ENCODE results near the gene SYT2. TPM values are rescaled to one million over a fixed set of nuclear protein-coding genes. Genes with fewer than 3 reads are reported as not detected.

The SYT2 gene
- total RNA-seq, 2 experiments from 2014 or later, result not detected

- ATAC-seq (no peak), DNase-seq (no peak)
- Mint-ChIP-seq H3K36me3 (ENCODE audit: low read depth) (no peaks in the 10 kb centered on the region), H3K9me3 (ENCODE audit: low read depth) (no peaks in the 10 kb centered on the region), H3K27ac (no peak overlapping the region), H3K4me1 (no peaks in the 10 kb centered on the region), H3K27me3 (peaks cover 24% of the 10 kb centered on the region), H3K4me3 (no peak overlapping the region)
- ChIA-PET POLR2A (no interaction called here), CTCF (interaction anchor here (1.1 kb wide), 1 partner anchor 31 kb away, joined by 4 read pairs; no protein-coding TSS in a partner anchor)
- intact Hi-C loops (cut with DNase I, micrococcal nuclease), result no loop called here
Measured at GRCh38 chr1:202688401-202688800, 21.9 kb downstream of the SYT2 start.

- Mint-ChIP-seq H3K27me3 (peaks cover 23% of the 10 kb centered on the region), H3K4me3 (no peak overlapping the region), H3K27ac (no peak overlapping the region), H3K9me3 (ENCODE audit: low read depth) (no peaks in the 10 kb centered on the region), H3K4me1 (no peaks in the 10 kb centered on the region), H3K36me3 (ENCODE audit: low read depth) (no peaks in the 10 kb centered on the region)
- DNase-seq (no peak), ATAC-seq (no peak)
- ChIA-PET POLR2A (no interaction called here), CTCF (interaction anchor here (1.1 kb wide), 1 partner anchor 32 kb away, joined by 4 read pairs; no protein-coding TSS in a partner anchor)
- intact Hi-C loops (cut with DNase I, micrococcal nuclease), result no loop called here
Measured at GRCh38 chr1:202687798-202688197, 22.5 kb downstream of the SYT2 start.

- no peak for ATAC-seq
- Mint-ChIP-seq H3K27ac (no peak overlapping the region), H3K36me3 (ENCODE audit: low read depth) (no peaks in the 10 kb centered on the region), H3K9me3 (ENCODE audit: low read depth) (no peaks in the 10 kb centered on the region), H3K4me3 (no peak overlapping the region), H3K27me3 (peaks cover 24% of the 10 kb centered on the region), H3K4me1 (no peaks in the 10 kb centered on the region)
- ChIA-PET CTCF (no interaction called here), POLR2A (no interaction called here)
- intact Hi-C loops (cut with DNase I, micrococcal nuclease), result no loop called here
- no peak for DNase-seq
Measured at GRCh38 chr1:202687370-202687769, 22.9 kb downstream of the SYT2 start.

GRCh38 chr1:202685641-202686040 is 24.6 kb downstream of the SYT2 start:
- DNase-seq (no peak), ATAC-seq (no peak)
- H3K27ac Mint-ChIP-seq, result no peak overlapping the region
- POLR2A ChIA-PET, result no interaction called here
- peaks cover 27% of the 10 kb centered on the region for H3K27me3 Mint-ChIP-seq
- CTCF ChIA-PET, result interaction anchor here (1.1 kb wide), 1 partner anchor 14 kb away, joined by 3 read pairs; no protein-coding TSS in a partner anchor
- no peaks in the 10 kb centered on the region for H3K36me3 Mint-ChIP-seq (ENCODE audit: low read depth)
- no peaks in the 10 kb centered on the region for H3K9me3 Mint-ChIP-seq (ENCODE audit: low read depth)
- no peaks in the 10 kb centered on the region for H3K4me1 Mint-ChIP-seq
- intact Hi-C loops (cut with DNase I, micrococcal nuclease), result no loop called here
- H3K4me3 Mint-ChIP-seq, result no peak overlapping the region

- Mint-ChIP-seq H3K36me3 (ENCODE audit: low read depth) (no peaks in the 10 kb centered on the region), H3K4me1 (no peaks in the 10 kb centered on the region)
- intact Hi-C loops (cut with DNase I, micrococcal nuclease), result no loop called here
Measured at GRCh38 chr1:202684716-202685115, 25.5 kb downstream of the SYT2 start.

GRCh38 chr1:202683029-202683428 is 27.2 kb downstream of the SYT2 start:
- Mint-ChIP-seq H3K36me3 (ENCODE audit: low read depth) (no peaks in the 10 kb centered on the region), H3K9me3 (ENCODE audit: low read depth) (peaks cover 3% of the 10 kb centered on the region), H3K4me1 (no peaks in the 10 kb centered on the region), H3K4me3 (no peak overlapping the region), H3K27ac (no peak overlapping the region), H3K27me3 (peaks cover 31% of the 10 kb centered on the region)
- POLR2A ChIA-PET, result no interaction called here
- DNase-seq, result no peak
- CTCF ChIA-PET, result interaction anchor here (0.8 to 1.2 kb wide), 2 partner anchors 11 to 362 kb away, joined by 3 read pairs; no protein-coding TSS in a partner anchor
- intact Hi-C loops (cut with DNase I, micrococcal nuclease), result no loop called here
- no peak for ATAC-seq

More at GRCh38 chr1:202684716-202685115, 25.5 kb downstream of the SYT2 start:
- Mint-ChIP-seq H3K27me3 (peaks cover 25% of the 10 kb centered on the region), H3K4me3 (no peak overlapping the region), H3K27ac (no peak overlapping the region), H3K9me3 (ENCODE audit: low read depth) (no peaks in the 10 kb centered on the region)
- no peak for ATAC-seq
- ChIA-PET POLR2A (no interaction called here), CTCF (no interaction called here)
- no peak for DNase-seq

GRCh38 chr1:202682477-202682876 is 27.8 kb downstream of the SYT2 start:
- Mint-ChIP-seq H3K4me3 (no peak overlapping the region), H3K4me1 (no peaks in the 10 kb centered on the region), H3K27ac (no peak overlapping the region), H3K36me3 (ENCODE audit: low read depth) (no peaks in the 10 kb centered on the region), H3K27me3 (peaks cover 30% of the 10 kb centered on the region), H3K9me3 (ENCODE audit: low read depth) (peaks cover 3% of the 10 kb centered on the region)
- CTCF ChIA-PET, result interaction anchor here (0.8 to 1.2 kb wide), 3 partner anchors 10 to 363 kb away, joined by 3 to 4 read pairs (median 3); no protein-coding TSS in a partner anchor
- POLR2A ChIA-PET, result no interaction called here
- ATAC-seq (no peak), DNase-seq (no peak)
- intact Hi-C loops (cut with DNase I, micrococcal nuclease), result no loop called here

- CTCF ChIA-PET, result interaction anchor here (0.6 to 1.2 kb wide), 3 partner anchors 10 to 325 kb away, joined by 3 to 4 read pairs (median 3); no protein-coding TSS in a partner anchor
- DNase-seq (no peak), ATAC-seq (no peak)
- Mint-ChIP-seq H3K27me3 (peaks cover 30% of the 10 kb centered on the region), H3K4me3 (no peak overlapping the region), H3K9me3 (ENCODE audit: low read depth) (peaks cover 8% of the 10 kb centered on the region), H3K4me1 (no peaks in the 10 kb centered on the region), H3K27ac (no peak overlapping the region), H3K36me3 (ENCODE audit: low read depth) (no peaks in the 10 kb centered on the region)
- POLR2A ChIA-PET, result no interaction called here
- intact Hi-C loops (cut with DNase I, micrococcal nuclease), result no loop called here
Measured at GRCh38 chr1:202681736-202682420, 28.4 kb downstream of the SYT2 start.

GRCh38 chr1:202680586-202681352 is 29.5 kb downstream of the SYT2 start:
- H3K27ac Mint-ChIP-seq, result no peak overlapping the region
- no peak overlapping the region for H3K4me3 Mint-ChIP-seq

GRCh38 chr1:202679406-202680177 is 30.7 kb downstream of the SYT2 start:
- no peaks in the 10 kb centered on the region for H3K36me3 Mint-ChIP-seq (ENCODE audit: low read depth)
- H3K9me3 Mint-ChIP-seq (ENCODE audit: low read depth), result peaks cover 8% of the 10 kb centered on the region
- no peak overlapping the region for H3K27ac Mint-ChIP-seq
- ChIA-PET CTCF (interaction anchor here (0.7 kb wide), 1 partner anchor 76 kb away, joined by 4 read pairs; no protein-coding TSS in a partner anchor), POLR2A (no interaction called here)
- no peaks in the 10 kb centered on the region for H3K4me1 Mint-ChIP-seq
- H3K4me3 Mint-ChIP-seq, result no peak overlapping the region
- peaks cover 29% of the 10 kb centered on the region for H3K27me3 Mint-ChIP-seq
- intact Hi-C loops (cut with DNase I, micrococcal nuclease), result no loop called here
- DNase-seq (no peak), ATAC-seq (no peak)

More at GRCh38 chr1:202680586-202681352, 29.5 kb downstream of the SYT2 start:
- intact Hi-C loops (cut with DNase I, micrococcal nuclease), result no loop called here
- no peak for DNase-seq
- no peaks in the 10 kb centered on the region for H3K36me3 Mint-ChIP-seq (ENCODE audit: low read depth)
- ChIA-PET CTCF (interaction anchor here (0.9 kb wide), 1 partner anchor 39 kb away, joined by 3 read pairs; no protein-coding TSS in a partner anchor), POLR2A (no interaction called here)
- peaks cover 30% of the 10 kb centered on the region for H3K27me3 Mint-ChIP-seq
- no peaks in the 10 kb centered on the region for H3K4me1 Mint-ChIP-seq
- ATAC-seq, result no peak
- H3K9me3 Mint-ChIP-seq (ENCODE audit: low read depth), result peaks cover 8% of the 10 kb centered on the region

- peaks cover 8% of the 10 kb centered on the region for H3K9me3 Mint-ChIP-seq (ENCODE audit: low read depth)
- POLR2A ChIA-PET, result no interaction called here
- DNase-seq (no peak), ATAC-seq (no peak)
- no peaks in the 10 kb centered on the region for H3K36me3 Mint-ChIP-seq (ENCODE audit: low read depth)
- H3K27me3 Mint-ChIP-seq, result peaks cover 27% of the 10 kb centered on the region
- no peak overlapping the region for H3K27ac Mint-ChIP-seq
- intact Hi-C loops (cut with DNase I, micrococcal nuclease), result no loop called here
- H3K4me1 Mint-ChIP-seq, result no peaks in the 10 kb centered on the region
- H3K4me3 Mint-ChIP-seq, result no peak overlapping the region
- CTCF ChIA-PET, result no interaction called here
Measured at GRCh38 chr1:202677433-202677832, 32.8 kb downstream of the SYT2 start.

Data from activated CD4-positive, alpha-beta T cell treated with anti-CD3 and anti-CD28 coated beads for 36 hours (primary cell).